Measurements from ENCODE around the gene SFSWAP. TPM values are rescaled to one million over a fixed set of nuclear protein-coding genes. Genes with fewer than 3 reads are reported as not detected.

SFSWAP gene
- polyA plus RNA-seq, 3 donors = 7.3 to 33.0 (median 10.7) TPM

DNA sequence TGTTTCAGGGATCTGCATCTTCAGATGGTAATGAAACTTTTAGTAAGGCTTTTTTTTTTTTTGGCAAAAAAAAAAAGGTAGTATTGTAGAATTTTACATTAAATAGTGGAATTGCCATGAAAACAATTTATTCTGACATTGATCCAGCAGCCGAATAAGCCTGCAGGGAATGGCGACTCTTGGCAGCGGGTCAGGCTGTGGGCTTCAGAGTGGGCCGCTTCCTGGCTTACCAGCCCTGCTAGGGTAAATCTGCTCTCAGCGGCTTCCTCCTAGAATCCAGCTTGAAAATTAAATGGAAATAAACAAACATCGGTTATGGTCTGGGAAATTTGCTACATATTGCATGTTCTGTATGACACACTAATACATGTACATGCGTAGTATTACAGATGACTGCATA, 34.8 kb downstream of the SFSWAP start:
- Mint-ChIP-seq H3K36me3 (peaks cover 80 to 90% of the 10 kb centered on the region in 2 donors), H3K4me3 (no peak overlapping the region), H3K27me3 (ENCODE audit: low read depth in 3 of 3) (peaks cover 0 to 1% (median 0%) of the 10 kb centered on the region in 3 donors), H3K9me3 (peaks cover 1 to 27% (median 10%) of the 10 kb centered on the region in 7 donors), H3K27ac (no peak overlapping the region), H3K4me1 (no peaks in the 10 kb centered on the region)
- Histone ChIP-seq H3K36me3 (replicated peaks in 1 of 2; ENCODE audit: control insufficient read depth in 1 of 2, insufficient read depth in 2 of 2, low read length in 2 of 2) (peaks cover 61 to 97% of the 10 kb centered on the region in 2 donors), H3K4me2 (replicated peaks; ENCODE audit: extremely low read depth, low read length, poor library complexity, severe bottlenecking) (no peak overlapping the region), H3K27me3 (ENCODE audit: control insufficient read depth in 2 of 2, insufficient read depth in 2 of 2, low read length in 2 of 2) (no peaks in the 10 kb centered on the region), H3K9me3 (replicated peaks in 1 of 2; ENCODE audit: control insufficient read depth in 1 of 2, insufficient read depth in 1 of 2, low read length in 2 of 2) (peaks cover 8 to 16% of the 10 kb centered on the region in 2 donors), H3K4me3 (replicated peaks in 1 of 3; ENCODE audit: low read depth in 2 of 3, low read length in 3 of 3) (no peak overlapping the region), H3K27ac (ENCODE audit: low read depth in 1 of 2, low read length in 2 of 2) (no peak overlapping the region), H3K9ac (ENCODE audit: insufficient read depth, low read length, poor library complexity, severe bottlenecking) (no peak overlapping the region), H3K4me1 (ENCODE audit: control insufficient read depth in 1 of 2, insufficient read depth in 2 of 2, low read length in 2 of 2) (no peaks in the 10 kb centered on the region), H4K20me1 (ENCODE audit: insufficient read depth, low read length) (peaks cover 27% of the 10 kb centered on the region), H3K79me2 (ENCODE audit: insufficient read depth, low read length) (peaks cover 3% of the 10 kb centered on the region), H2AFZ (ENCODE audit: insufficient read depth, low read depth, low read length, poor library complexity, severe bottlenecking) (no peak overlapping the region)
- TF ChIP-seq, protein P1, sequence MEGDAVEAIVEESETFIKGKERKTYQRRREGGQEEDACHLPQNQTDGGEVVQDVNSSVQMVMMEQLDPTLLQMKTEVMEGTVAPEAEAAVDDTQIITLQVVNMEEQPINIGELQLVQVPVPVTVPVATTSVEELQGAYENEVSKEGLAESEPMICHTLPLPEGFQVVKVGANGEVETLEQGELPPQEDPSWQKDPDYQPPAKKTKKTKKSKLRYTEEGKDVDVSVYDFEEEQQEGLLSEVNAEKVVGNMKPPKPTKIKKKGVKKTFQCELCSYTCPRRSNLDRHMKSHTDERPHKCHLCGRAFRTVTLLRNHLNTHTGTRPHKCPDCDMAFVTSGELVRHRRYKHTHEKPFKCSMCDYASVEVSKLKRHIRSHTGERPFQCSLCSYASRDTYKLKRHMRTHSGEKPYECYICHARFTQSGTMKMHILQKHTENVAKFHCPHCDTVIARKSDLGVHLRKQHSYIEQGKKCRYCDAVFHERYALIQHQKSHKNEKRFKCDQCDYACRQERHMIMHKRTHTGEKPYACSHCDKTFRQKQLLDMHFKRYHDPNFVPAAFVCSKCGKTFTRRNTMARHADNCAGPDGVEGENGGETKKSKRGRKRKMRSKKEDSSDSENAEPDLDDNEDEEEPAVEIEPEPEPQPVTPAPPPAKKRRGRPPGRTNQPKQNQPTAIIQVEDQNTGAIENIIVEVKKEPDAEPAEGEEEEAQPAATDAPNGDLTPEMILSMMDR (IDR thresholded peaks at IDR 0.05) = no peak
- DNase-seq = no peak
- intact Hi-C loops (cut with micrococcal nuclease) = no loop called here
- 80% methylated on average over 1 of the region's 7 CpGs for WGBS (ENCODE audit: insufficient coverage)

GRCh38 chr12:131747276-131748177, 36.6 kb downstream of the SFSWAP start:
- Mint-ChIP-seq H3K4me3 (no peak overlapping the region), H3K36me3 (peaks cover 82 to 91% of the 10 kb centered on the region in 2 donors), H3K27ac (peak overlapping the region in 4 of 7 donors; percentile 4 to 48 (median 22)), H3K4me1 (no peaks in the 10 kb centered on the region), H3K27me3 (ENCODE audit: low read depth in 3 of 3) (peaks cover 0 to 1% (median 0%) of the 10 kb centered on the region in 3 donors), H3K9me3 (peaks cover 1 to 18% (median 5%) of the 10 kb centered on the region in 7 donors)
- H2AFZ ChIP-seq (ENCODE audit: insufficient read depth, low read depth, low read length, poor library complexity, severe bottlenecking) = no peak overlapping the region
- H3K4me1 ChIP-seq (ENCODE audit: control insufficient read depth in 1 of 2, insufficient read depth in 2 of 2, low read length in 2 of 2) = no peaks in the 10 kb centered on the region
- DNase-seq = no peak
- H3K9me3 ChIP-seq (replicated peaks in 1 of 2; ENCODE audit: control insufficient read depth in 1 of 2, insufficient read depth in 1 of 2, low read length in 2 of 2) = peaks cover 0 to 13% of the 10 kb centered on the region in 2 donors
- TF ChIP-seq, protein P1 (IDR thresholded peaks at IDR 0.05) = no peak
- peaks cover 45% of the 10 kb centered on the region for H4K20me1 ChIP-seq (ENCODE audit: insufficient read depth, low read length)
- no peak overlapping the region for H3K27ac ChIP-seq (ENCODE audit: low read depth in 1 of 2, low read length in 2 of 2)
- intact Hi-C loops (cut with micrococcal nuclease) = no loop called here
- H3K4me3 ChIP-seq (replicated peaks in 1 of 3; ENCODE audit: low read depth in 2 of 3, low read length in 3 of 3) = no peak overlapping the region
- H3K36me3 ChIP-seq (replicated peaks in 1 of 2; ENCODE audit: control insufficient read depth in 1 of 2, insufficient read depth in 2 of 2, low read length in 2 of 2) = peaks cover 65 to 100% of the 10 kb centered on the region in 2 donors
- 97% methylated on average over 11 of the region's 12 CpGs for WGBS (ENCODE audit: insufficient coverage)
- peaks cover 6% of the 10 kb centered on the region for H3K79me2 ChIP-seq (ENCODE audit: insufficient read depth, low read length)
- H3K9ac ChIP-seq (ENCODE audit: insufficient read depth, low read length, poor library complexity, severe bottlenecking) = no peak overlapping the region
- no peaks in the 10 kb centered on the region for H3K27me3 ChIP-seq (ENCODE audit: control insufficient read depth in 2 of 2, insufficient read depth in 2 of 2, low read length in 2 of 2)
- H3K4me2 ChIP-seq (replicated peaks; ENCODE audit: extremely low read depth, low read length, poor library complexity, severe bottlenecking) = no peak overlapping the region

Data from CD14-positive monocyte (primary cell).